Measurements from ENCODE around the gene SPATA13.

SPATA13 gene

DNA sequence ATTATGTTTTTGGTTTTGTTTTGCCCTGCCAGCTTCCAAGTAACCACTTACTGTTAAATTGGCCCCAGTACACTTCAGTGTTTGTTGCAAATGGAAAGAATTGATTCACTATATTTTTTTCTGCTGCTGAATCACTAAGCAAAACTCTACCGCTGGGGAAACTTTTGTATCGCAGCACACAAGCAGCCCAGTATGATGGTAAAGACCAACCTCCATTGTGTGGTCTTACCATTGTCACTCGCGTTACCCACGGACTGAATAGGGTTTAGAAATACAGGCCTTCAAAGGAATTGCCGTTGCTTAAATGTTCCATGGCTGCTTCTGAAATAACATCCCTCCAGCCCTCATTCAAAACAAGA lies 7.9 kb downstream of the SPATA13 start:
- no peaks in the 10 kb centered on the region for H3K9me2 ChIP-seq (replicated peaks; ENCODE audit: insufficient read depth, low read length)
- no peaks in the 10 kb centered on the region for H3K79me2 ChIP-seq (ENCODE audit: insufficient read depth, low read length)
- no peak overlapping the region for H3K9ac ChIP-seq (ENCODE audit: low read length)
- no peak overlapping the region for H3K4me3 ChIP-seq (ENCODE audit: insufficient read depth, low read length, poor library complexity, severe bottlenecking)
- no peaks in the 10 kb centered on the region for H3K36me3 ChIP-seq (ENCODE audit: low read length)
- no peak overlapping the region for H3K4me2 ChIP-seq (ENCODE audit: low read depth, low read length, poor library complexity, severe bottlenecking)
- no peaks in the 10 kb centered on the region for H4K20me1 ChIP-seq (ENCODE audit: low read depth, low read length)
- no peaks in the 10 kb centered on the region for H3K9me3 ChIP-seq (ENCODE audit: insufficient read depth, low read length)
- TF ChIP-seq, protein P1, sequence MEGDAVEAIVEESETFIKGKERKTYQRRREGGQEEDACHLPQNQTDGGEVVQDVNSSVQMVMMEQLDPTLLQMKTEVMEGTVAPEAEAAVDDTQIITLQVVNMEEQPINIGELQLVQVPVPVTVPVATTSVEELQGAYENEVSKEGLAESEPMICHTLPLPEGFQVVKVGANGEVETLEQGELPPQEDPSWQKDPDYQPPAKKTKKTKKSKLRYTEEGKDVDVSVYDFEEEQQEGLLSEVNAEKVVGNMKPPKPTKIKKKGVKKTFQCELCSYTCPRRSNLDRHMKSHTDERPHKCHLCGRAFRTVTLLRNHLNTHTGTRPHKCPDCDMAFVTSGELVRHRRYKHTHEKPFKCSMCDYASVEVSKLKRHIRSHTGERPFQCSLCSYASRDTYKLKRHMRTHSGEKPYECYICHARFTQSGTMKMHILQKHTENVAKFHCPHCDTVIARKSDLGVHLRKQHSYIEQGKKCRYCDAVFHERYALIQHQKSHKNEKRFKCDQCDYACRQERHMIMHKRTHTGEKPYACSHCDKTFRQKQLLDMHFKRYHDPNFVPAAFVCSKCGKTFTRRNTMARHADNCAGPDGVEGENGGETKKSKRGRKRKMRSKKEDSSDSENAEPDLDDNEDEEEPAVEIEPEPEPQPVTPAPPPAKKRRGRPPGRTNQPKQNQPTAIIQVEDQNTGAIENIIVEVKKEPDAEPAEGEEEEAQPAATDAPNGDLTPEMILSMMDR (IDR thresholded peaks at IDR 0.05; ENCODE audit: insufficient read depth, low read length, poor library complexity, severe bottlenecking): no peak
- TF ChIP-seq EZH2phosphoT487 (conservative IDR thresholded peaks at IDR 0.05; ENCODE audit: low read length): no peak
- H3F3A ChIP-seq (ENCODE audit: insufficient read depth): no peaks in the 10 kb centered on the region
- H3K27me3 ChIP-seq (ENCODE audit: low read length): no peaks in the 10 kb centered on the region
- no peak overlapping the region for H3K27ac ChIP-seq (ENCODE audit: low read depth, low read length)
- H2AFZ ChIP-seq (ENCODE audit: low read depth, low read length, severe bottlenecking): no peak overlapping the region

DNA sequence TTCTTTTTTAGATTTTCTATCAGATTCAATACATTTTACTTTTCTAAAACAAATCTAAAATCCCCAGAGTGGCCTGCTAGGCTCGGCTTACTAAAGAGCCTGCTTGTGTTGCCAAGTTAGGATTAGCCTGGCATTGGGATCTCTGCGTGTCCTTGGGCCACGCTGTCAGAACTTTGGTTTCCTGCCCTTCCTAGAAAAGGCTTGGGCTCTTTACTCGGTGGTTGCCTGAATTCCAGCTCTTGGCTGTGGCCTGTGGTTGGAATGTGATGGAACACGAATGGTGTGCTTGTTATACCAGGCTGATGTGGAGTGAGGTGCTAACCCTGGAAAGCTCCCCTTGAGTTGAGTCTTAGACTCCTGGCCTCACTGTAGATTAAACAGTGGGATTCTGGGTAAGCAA lies 8.5 kb downstream of the SPATA13 start:
- no peaks in the 10 kb centered on the region for H4K20me1 ChIP-seq (ENCODE audit: low read depth, low read length)
- no peak overlapping the region for H3K27ac ChIP-seq (ENCODE audit: low read depth, low read length)
- H3K79me2 ChIP-seq (ENCODE audit: insufficient read depth, low read length): no peaks in the 10 kb centered on the region
- no peaks in the 10 kb centered on the region for H3K9me2 ChIP-seq (replicated peaks; ENCODE audit: insufficient read depth, low read length)
- no peaks in the 10 kb centered on the region for H3F3A ChIP-seq (ENCODE audit: insufficient read depth)
- no peak overlapping the region for H3K4me2 ChIP-seq (ENCODE audit: low read depth, low read length, poor library complexity, severe bottlenecking)
- H3K9me3 ChIP-seq (ENCODE audit: insufficient read depth, low read length): no peaks in the 10 kb centered on the region
- TF ChIP-seq EZH2phosphoT487 (conservative IDR thresholded peaks at IDR 0.05; ENCODE audit: low read length): no peak
- TF ChIP-seq, protein P1 (IDR thresholded peaks at IDR 0.05; ENCODE audit: insufficient read depth, low read length, poor library complexity, severe bottlenecking): no peak
- H2AFZ ChIP-seq (ENCODE audit: low read depth, low read length, severe bottlenecking): no peak overlapping the region
- H3K4me3 ChIP-seq (ENCODE audit: insufficient read depth, low read length, poor library complexity, severe bottlenecking): no peak overlapping the region
- H3K36me3 ChIP-seq (ENCODE audit: low read length): no peaks in the 10 kb centered on the region
- no peak overlapping the region for H3K9ac ChIP-seq (ENCODE audit: low read length)
- no peaks in the 10 kb centered on the region for H3K27me3 ChIP-seq (ENCODE audit: low read length)

DNA sequence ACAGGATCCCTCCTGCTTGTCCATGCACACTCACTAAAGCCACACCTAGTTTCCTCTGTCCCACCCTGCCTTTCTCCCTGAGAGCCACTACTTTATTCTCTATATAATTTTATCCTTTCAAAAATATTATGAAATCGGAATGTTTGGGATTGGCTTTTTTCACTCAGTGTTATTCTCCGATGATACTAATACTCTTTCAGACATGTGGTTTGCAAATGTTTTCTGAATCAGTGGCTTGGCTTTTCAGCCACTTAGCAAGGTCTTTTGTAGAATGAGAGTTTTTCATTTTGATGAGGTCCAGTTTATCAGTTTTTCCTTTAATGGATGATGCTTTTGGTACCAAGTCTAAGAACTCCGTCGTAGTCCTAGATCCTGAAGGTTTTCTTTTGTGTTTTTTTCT lies 11.6 kb downstream of the SPATA13 start:
- TF ChIP-seq, protein P1 (IDR thresholded peaks at IDR 0.05; ENCODE audit: insufficient read depth, low read length, poor library complexity, severe bottlenecking): no peak
- TF ChIP-seq EZH2phosphoT487 (conservative IDR thresholded peaks at IDR 0.05; ENCODE audit: low read length): no peak
- H3K27me3 ChIP-seq (ENCODE audit: low read length): no peaks in the 10 kb centered on the region
- H3K9me2 ChIP-seq (replicated peaks; ENCODE audit: insufficient read depth, low read length): no peaks in the 10 kb centered on the region
- H3F3A ChIP-seq (ENCODE audit: insufficient read depth): no peaks in the 10 kb centered on the region
- H4K20me1 ChIP-seq (ENCODE audit: low read depth, low read length): no peaks in the 10 kb centered on the region
- H3K79me2 ChIP-seq (ENCODE audit: insufficient read depth, low read length): no peaks in the 10 kb centered on the region
- no peak overlapping the region for H3K27ac ChIP-seq (ENCODE audit: low read depth, low read length)
- no peak overlapping the region for H3K4me3 ChIP-seq (ENCODE audit: insufficient read depth, low read length, poor library complexity, severe bottlenecking)
- no peak overlapping the region for H3K4me2 ChIP-seq (ENCODE audit: low read depth, low read length, poor library complexity, severe bottlenecking)
- no peak overlapping the region for H2AFZ ChIP-seq (ENCODE audit: low read depth, low read length, severe bottlenecking)
- no peaks in the 10 kb centered on the region for H3K9me3 ChIP-seq (ENCODE audit: insufficient read depth, low read length)
- no peak overlapping the region for H3K9ac ChIP-seq (ENCODE audit: low read length)
- no peaks in the 10 kb centered on the region for H3K36me3 ChIP-seq (ENCODE audit: low read length)

DNA sequence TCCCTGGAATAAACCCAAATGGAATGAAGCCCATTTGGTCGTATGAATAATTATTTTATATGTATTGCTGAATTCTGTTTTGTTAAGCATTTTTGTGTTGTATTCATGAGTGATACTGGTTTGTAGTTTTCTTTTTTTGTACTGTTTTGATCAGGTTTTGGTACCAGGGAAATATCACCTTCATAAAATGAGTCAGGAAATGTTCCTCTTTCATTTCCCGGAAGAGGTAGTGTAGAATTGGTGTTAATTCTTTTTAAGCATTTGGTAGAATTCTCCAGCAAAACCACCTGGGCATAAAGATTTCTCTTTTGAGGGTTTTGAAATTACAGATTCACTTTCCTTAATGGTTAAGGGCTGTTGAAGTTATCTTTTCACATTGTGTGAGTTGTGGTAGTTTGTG lies 13.3 kb downstream of the SPATA13 start:
- Histone ChIP-seq H3K9ac (ENCODE audit: low read length) (no peak overlapping the region), H3K36me3 (ENCODE audit: low read length) (no peaks in the 10 kb centered on the region), H3K79me2 (ENCODE audit: insufficient read depth, low read length) (no peaks in the 10 kb centered on the region)

More for the DNA sequence above, 13.3 kb downstream of the SPATA13 start:
- H3K9me2 ChIP-seq (replicated peaks; ENCODE audit: insufficient read depth, low read length): no peaks in the 10 kb centered on the region
- no peaks in the 10 kb centered on the region for H3F3A ChIP-seq (ENCODE audit: insufficient read depth)
- no peak overlapping the region for H3K4me3 ChIP-seq (ENCODE audit: insufficient read depth, low read length, poor library complexity, severe bottlenecking)
- TF ChIP-seq, protein P1 (IDR thresholded peaks at IDR 0.05; ENCODE audit: insufficient read depth, low read length, poor library complexity, severe bottlenecking): no peak
- no peak for TF ChIP-seq EZH2phosphoT487 (conservative IDR thresholded peaks at IDR 0.05; ENCODE audit: low read length)
- no peak overlapping the region for H3K27ac ChIP-seq (ENCODE audit: low read depth, low read length)
- no peak overlapping the region for H3K4me2 ChIP-seq (ENCODE audit: low read depth, low read length, poor library complexity, severe bottlenecking)
- no peaks in the 10 kb centered on the region for H3K9me3 ChIP-seq (ENCODE audit: insufficient read depth, low read length)
- H2AFZ ChIP-seq (ENCODE audit: low read depth, low read length, severe bottlenecking): no peak overlapping the region
- no peaks in the 10 kb centered on the region for H3K27me3 ChIP-seq (ENCODE audit: low read length)
- no peaks in the 10 kb centered on the region for H4K20me1 ChIP-seq (ENCODE audit: low read depth, low read length)
